HG03439 (cell line): ENCODE data around the gene ZNF474.
A peak's percentile ranks its signal among the peaks of the same experiment; 100 is the strongest.

ENCODE experiments used
- ATAC-seq: cut with Tn5 transposase; IDR thresholded peaks from one replicate; pipeline ENCODE4 v1.9.1; 2021; ENCODE audit warnings: mild to moderate bottlenecking, moderate library complexity; ENCODE audit not compliant: unreplicated experiment

The ZNF474 gene

GRCh38 chr5:122179701-122180100 is 50.4 kb downstream of the ZNF474 start:
- ATAC-seq = no peak

DNA sequence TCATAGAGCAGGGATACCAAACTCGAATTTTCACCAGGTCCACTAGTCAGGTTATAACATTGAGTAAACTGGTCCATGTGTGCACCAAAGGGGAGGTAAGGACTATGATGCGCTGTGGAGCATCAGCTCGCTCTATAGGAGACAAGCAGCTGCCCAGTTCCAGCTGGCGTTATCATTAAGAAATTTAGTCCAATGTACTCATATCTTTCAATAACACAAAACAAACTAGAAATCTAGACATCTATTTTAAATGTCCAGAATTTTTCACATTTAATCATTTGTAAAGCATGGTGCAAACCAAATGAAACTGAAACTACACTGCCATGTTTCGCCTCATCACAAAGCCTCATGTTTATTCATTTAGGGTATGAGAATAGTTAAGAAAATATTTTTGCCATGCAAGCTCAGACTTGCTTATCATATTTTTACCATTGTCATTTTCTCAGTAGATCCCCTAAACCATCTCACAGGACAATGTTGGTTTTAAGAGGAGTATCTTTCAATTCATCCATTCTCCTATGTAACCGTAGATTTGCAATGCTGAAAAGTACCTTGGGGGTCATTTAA is 50.9 kb downstream of the ZNF474 start:
- ATAC-seq = peak; percentile 79

GRCh38 chr5:122180863-122181548 is 51.7 kb downstream of the ZNF474 start:
- ATAC-seq = no peak

DNA sequence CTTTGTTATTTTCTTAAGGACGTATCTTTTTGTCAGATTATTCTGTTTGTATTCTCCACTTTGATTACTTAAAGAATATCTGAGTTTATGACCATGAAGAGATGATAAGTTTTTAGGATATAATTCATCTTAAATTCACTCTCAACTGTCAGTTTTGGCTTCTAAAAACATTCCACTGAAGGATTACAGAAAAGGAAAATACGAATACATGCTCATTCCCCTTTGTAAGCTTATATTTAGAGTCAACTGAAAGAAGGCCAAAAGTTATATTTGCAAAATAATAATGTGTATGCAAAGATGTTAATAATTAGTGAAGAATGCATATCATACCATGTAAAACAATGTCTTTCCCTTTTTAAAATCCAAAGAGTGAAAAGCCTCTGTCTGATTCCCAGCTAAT is 52.5 kb downstream of the ZNF474 start:
- no peak for ATAC-seq

DNA sequence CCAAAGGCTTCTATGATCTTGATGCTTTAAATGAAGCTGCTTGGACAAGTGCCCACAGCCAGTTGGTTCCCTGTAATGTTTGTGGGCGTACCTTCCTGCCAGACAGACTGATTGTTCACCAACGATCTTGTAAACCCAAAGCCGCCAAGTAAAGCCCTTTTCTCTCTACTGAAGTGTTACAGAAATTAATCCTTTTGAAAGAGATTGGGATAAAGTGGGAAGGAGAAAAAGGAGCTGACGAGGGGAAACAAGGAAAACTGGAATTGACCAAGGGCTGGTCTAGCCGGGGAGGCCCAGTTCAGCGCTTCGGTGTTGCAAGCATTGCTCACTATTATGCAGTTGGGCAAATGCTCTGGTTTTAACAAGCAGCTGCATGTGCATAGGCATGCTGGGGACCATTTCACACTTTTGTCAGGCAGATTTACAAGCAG is 53.2 kb downstream of the ZNF474 start:
- no peak for ATAC-seq

DNA sequence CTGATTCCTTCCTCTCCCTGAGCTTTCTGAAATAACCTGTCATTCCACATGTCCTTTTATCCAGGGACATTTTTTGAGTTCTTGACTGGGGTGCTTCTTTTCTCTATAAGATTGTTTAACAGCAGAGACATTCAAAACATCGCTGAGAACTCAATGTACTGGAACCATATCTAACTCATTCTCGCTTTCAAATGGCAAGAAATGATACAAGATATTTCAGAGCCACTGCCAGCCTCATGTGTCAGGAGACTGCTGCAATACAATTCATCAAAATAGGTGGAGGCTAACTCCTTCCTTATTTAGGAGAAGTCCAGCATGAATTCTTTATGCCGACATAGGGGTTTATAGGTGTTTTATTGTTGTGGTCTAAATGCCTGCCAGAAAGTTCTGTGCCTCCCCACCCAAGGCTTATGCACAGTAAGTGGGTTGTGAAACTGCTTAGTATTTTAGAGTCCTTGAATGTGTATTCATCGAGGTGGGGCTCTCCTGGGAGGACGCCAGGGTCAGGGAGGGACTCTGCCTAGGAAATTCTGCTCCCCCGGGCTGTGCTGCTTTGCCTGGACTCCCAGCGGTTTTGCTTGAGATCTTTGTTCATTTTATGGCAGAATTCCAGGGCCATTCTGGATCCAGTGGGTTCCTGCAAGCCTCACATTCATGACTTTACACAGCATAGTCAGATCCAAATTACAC is 53.9 kb downstream of the ZNF474 start:
- ATAC-seq = no peak

GRCh38 chr5:122183788-122184170 is 54.4 kb downstream of the ZNF474 start:
- ATAC-seq = no peak

- no peak for ATAC-seq
These were observed 55.4 kb downstream of the ZNF474 start for GRCh38 chr5:122184676-122185255.

GRCh38 chr5:122187426-122187825 is 58.1 kb downstream of the ZNF474 start:
- no peak for ATAC-seq

- ATAC-seq = no peak
These were observed 60.8 kb downstream of the ZNF474 start for GRCh38 chr5:122190156-122190555.

DNA sequence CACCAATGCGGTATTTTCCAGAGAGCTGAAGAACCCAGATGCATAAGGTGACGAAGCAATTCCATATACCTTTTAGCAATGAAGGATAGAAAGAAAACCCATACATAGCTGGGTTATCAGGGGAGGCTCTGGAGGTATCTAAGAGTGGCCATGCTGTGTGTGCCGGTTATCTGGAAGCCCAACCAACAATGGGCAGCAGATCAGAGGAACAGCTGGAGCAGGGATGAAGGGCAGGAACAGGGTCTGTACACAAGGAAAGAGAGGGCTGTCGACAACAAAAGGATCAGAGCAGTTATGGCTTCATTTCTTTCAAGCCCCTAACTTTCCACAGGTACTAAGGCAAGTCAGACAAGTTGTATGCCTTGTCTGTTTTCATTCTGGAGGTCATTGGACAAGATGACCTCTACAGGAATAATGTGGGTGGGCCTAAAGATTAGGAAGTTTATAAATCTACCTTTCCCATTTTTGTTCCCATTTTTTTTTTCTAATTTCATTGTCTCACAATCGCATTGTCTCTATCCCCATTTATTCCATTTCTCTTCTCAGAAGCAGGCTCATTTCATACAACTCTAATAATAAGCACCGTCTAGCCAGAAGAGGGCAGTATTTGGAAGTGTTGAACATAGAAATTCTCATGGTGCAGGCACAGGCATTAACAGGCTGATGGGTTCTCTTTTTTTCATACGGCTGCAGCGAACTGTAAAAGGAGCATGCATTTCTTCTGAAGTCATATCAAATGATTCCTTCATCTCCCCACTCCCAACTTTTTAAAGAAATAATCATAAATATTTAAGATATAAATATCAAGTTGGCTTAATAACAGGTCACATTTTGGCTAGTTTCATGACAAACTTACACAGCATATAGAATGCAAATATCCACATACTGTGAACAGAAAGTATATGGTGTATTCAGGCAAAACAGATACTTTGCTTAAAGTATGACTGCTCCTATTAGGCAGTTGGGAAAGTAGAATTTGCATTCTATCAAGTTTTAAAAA is 63.5 kb downstream of the ZNF474 start:
- peak; percentile 82 for ATAC-seq

GRCh38 chr5:122195802-122196394 is 66.6 kb downstream of the ZNF474 start:
- ATAC-seq = no peak

DNA sequence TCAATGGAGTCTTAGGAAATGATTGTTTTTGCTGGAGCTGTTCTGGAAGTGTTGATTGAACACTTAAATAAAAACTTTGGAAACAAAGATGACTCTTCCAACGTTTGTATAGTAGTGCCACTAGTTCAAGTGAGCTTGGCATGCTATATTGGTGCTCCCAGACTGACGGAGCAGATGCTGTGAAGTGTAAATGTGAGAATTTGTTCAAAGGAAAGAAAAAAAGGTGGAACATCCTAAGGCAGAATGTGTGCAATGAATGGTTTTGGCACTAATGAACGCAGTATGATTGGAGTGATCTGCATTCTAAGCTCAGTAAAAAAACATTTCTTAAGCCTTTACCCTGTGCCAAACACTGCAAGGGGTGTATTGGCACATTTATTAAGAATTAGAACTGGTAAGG is 69.8 kb downstream of the ZNF474 start:
- no peak for ATAC-seq

DNA sequence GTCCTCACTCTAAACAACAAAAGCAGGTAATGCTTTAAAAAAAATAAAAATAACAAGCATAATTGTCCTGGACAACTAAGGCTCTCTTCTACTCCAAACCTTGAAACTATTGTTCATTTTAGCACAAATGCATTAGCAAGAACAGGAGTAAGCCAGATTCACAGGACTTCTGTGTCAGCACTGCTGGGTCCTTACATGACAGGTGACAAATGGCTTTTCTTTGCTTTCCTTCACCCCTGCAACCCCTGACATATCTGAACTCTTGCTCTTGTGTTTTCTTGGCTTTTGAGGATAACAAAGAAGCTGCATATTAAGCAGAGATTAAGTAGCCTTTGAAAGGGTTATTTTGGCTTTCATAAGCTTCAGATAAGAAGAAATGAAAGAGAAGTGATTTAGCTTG is 71.1 kb downstream of the ZNF474 start:
- no peak for ATAC-seq

DNA sequence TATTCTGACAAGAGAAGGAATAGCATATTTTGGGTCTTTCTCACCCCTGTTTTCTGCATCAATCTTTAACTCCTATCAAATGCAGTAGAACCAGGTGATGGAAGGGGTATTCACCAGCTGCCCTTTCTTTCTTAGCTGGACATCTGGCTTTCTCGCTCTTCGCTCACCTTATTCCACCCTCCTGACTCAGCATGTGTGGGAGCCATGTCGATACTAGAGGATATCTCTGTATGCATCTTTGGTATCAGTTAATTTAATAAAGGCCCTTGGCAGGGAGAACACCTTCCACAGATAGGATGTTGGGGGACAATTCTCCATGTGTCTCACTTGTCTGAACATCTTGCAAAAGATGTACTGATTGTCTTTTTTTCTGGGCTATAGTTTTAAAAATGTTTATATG is 71.5 kb downstream of the ZNF474 start:
- ATAC-seq = no peak

GRCh38 chr5:122201365-122201764 is 72.0 kb downstream of the ZNF474 start:
- ATAC-seq = no peak

DNA sequence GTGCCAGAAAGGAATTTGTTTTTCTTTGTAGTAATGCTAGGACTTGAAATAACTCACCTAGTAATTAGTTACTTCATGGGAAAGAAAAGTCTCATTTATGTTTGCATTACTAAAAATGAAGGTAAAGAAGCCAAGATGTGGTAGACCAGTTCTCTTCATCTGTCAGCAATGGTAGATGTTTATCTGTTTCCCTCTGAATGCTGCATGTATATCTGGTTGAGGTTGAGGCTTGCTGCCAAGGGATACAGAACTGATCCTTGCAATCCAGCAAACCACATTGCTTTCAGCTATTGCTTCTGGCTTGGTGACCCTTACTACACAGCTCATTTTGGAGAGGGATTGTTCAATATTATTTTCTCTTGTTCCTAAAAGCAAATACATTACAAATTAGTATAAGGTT is 73.6 kb downstream of the ZNF474 start:
- ATAC-seq = no peak
